ENCODE measurements around the gene ARHGEF10L. TPM values are rescaled to one million over a fixed set of nuclear protein-coding genes. Genes with fewer than 3 reads are reported as not detected.

ARHGEF10L gene
- total RNA-seq, 2 donors from 2014 or later, result 81.4 to 93.1 TPM

GRCh38 chr1:17561247-17561548 is 21.7 kb downstream of the ARHGEF10L start:
- no peaks in the 10 kb centered on the region for H3K9me3 ChIP-seq
- no peak overlapping the region for H3K4me3 ChIP-seq
- DNase-seq (peak in 3 of 4 donors; percentile 35 to 66 (median 62)), ATAC-seq (no peak)
- H3K4me1 ChIP-seq, result peaks cover 80% of the 10 kb centered on the region
- H3K27ac ChIP-seq, result peak overlapping the region; percentile 90 to 97 (median 94)
- no peaks in the 10 kb centered on the region for H3K36me3 ChIP-seq (replicated peaks in 1 of 2; ENCODE audit: insufficient read depth in 1 of 2, low read depth in 2 of 2)
- WGBS, 2 donors, result 52 to 100% methylated on average over 1 to 8 of the region's 8 CpGs
- intact Hi-C loops (cut with DNase I), result no loop called here
- TF ChIP-seq POLR2A (IDR thresholded peaks at IDR 0.05), result no peak
- no peak for TF ChIP-seq CTCF (IDR thresholded peaks at IDR 0.05)
- H3K27me3 ChIP-seq, result no peaks in the 10 kb centered on the region

DNA sequence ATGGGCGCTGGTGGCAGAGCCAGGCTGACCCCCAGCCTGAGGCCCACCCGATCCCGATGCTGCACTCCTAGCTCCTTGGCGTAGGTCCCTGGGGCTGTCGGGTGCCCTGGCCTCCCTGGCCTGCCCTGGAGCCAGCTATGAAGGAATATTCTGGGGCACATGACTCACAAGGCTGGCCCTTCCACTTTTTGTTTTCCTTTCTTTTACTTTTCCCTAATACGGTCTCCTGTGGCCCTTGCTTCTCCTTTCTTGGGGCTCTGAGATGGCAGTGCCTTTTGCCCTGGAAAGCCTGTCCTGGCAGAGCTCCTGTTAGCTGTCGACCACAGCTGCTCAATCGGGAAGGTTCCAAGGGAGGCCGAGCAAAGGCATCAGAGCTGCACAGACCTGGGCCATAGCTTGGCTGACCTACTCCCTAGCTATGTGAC is 22.1 kb downstream of the ARHGEF10L start:
- WGBS, 2 donors, result 16 to 20% methylated on average over 8 to 9 of the region's 9 CpGs
- Histone ChIP-seq H3K27ac (peak overlapping the region; percentile 90 to 97 (median 94)), H3K27me3 (no peaks in the 10 kb centered on the region), H3K36me3 (replicated peaks in 1 of 2; ENCODE audit: insufficient read depth in 1 of 2, low read depth in 2 of 2) (no peaks in the 10 kb centered on the region), H3K4me1 (peaks cover 83% of the 10 kb centered on the region), H3K9me3 (no peaks in the 10 kb centered on the region), H3K4me3 (no peak overlapping the region)
- ATAC-seq (peak; percentile 61), DNase-seq (peak; percentile 78 to 91 (median 89))
- TF ChIP-seq POLR2A (IDR thresholded peaks at IDR 0.05), result no peak
- intact Hi-C loops (cut with DNase I), result no loop called here

DNA sequence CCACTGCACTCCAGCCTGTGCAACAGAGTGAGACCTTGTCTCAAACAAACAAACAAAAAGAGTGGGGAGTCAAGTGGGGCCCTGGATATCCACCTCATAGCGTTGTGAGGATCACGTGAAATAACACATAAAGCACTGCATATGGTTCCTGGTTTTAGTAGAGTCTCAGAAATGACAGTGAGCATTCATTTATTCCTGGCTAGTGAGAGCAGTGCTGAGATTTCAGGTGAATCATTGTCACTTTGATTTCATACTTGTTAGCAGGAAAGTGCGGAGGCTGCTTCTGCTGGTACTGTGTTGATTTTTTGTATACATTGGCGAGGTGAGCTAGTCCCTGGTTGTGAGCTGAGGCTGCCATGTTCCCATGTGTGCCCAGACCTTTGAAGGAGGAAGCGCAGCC is 22.9 kb downstream of the ARHGEF10L start:
- intact Hi-C loops (cut with DNase I), result no loop called here
- peaks cover 91% of the 10 kb centered on the region for H3K4me1 ChIP-seq
- H3K4me3 ChIP-seq, result no peak overlapping the region
- ATAC-seq, result no peak
- no peaks in the 10 kb centered on the region for H3K27me3 ChIP-seq
- peak overlapping the region; percentile 90 to 97 (median 94) for H3K27ac ChIP-seq
- TF ChIP-seq CTCF (IDR thresholded peaks at IDR 0.05) (no peak), POLR2A (IDR thresholded peaks at IDR 0.05) (no peak)
- H3K36me3 ChIP-seq (replicated peaks in 1 of 2; ENCODE audit: insufficient read depth in 1 of 2, low read depth in 2 of 2), result no peaks in the 10 kb centered on the region
- DNase-seq, result no peak
- 92 to 94% methylated on average over 5 of the region's 5 CpGs for WGBS, 2 donors
- no peaks in the 10 kb centered on the region for H3K9me3 ChIP-seq

DNA sequence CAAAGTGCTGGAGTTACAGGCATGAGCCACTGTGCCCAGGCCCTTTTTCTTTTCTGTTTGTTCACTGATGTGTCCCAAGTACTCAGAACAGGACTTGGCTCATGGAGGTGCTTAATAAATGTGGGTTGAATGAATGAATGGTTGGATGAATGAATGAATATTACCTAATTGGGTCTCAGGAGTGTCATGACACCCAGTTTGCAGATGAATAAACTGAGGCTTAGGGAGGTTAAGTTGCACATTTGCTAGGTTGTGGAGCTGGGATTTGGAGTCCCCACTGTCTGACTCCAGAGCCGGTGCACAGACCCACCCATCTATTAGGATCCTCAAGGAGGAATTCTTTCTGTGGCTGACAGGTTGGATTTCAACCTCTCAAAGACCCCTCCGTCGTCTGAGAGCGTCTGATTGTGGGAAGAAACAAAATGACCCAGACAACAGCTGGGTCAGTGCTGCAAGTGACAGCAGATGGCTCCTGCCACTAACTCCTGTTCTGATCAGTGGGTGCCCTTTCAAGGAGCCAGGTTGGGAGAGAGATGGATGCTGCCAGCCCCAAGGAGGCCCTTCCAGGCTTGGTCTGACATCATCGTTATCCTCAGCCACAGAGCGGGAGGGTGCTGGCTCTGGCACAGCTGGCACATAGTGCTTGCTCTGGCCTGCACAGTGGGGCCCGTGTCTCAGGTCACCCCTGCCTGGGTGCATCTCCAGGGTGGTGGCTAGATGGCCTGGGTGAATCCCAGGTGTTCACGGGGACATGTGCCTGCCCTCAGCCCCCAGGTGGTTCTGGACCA is 24.2 kb downstream of the ARHGEF10L start:
- intact Hi-C loops (cut with DNase I), result no loop called here
- no peaks in the 10 kb centered on the region for H3K27me3 ChIP-seq
- H3K9me3 ChIP-seq, result no peaks in the 10 kb centered on the region
- H3K4me3 ChIP-seq, result no peak overlapping the region
- ATAC-seq, result no peak
- peak overlapping the region; percentile 60 to 84 (median 80) for H3K27ac ChIP-seq
- no peak for TF ChIP-seq CTCF (IDR thresholded peaks at IDR 0.05)
- no peak for TF ChIP-seq POLR2A (IDR thresholded peaks at IDR 0.05)
- 68 to 80% methylated on average over 3 to 8 of the region's 8 CpGs for WGBS, 2 donors
- H3K36me3 ChIP-seq (replicated peaks in 1 of 2; ENCODE audit: insufficient read depth in 1 of 2, low read depth in 2 of 2), result no peaks in the 10 kb centered on the region
- peak in 3 of 4 donors; percentile 51 to 67 (median 65) for DNase-seq
- peaks cover 100% of the 10 kb centered on the region for H3K4me1 ChIP-seq

- DNase-seq (peak; percentile 82 to 92 (median 88)), ATAC-seq (peak; percentile 72)
- H3K4me1 ChIP-seq, result peaks cover 100% of the 10 kb centered on the region
- peak overlapping the region; percentile 60 to 84 (median 80) for H3K27ac ChIP-seq
- 35 to 44% methylated on average over 11 to 16 of the region's 16 CpGs for WGBS, 2 donors
- no peaks in the 10 kb centered on the region for H3K36me3 ChIP-seq (replicated peaks in 1 of 2; ENCODE audit: insufficient read depth in 1 of 2, low read depth in 2 of 2)
- H3K9me3 ChIP-seq, result no peaks in the 10 kb centered on the region
- no peak overlapping the region for H3K4me3 ChIP-seq
- H3K27me3 ChIP-seq, result no peaks in the 10 kb centered on the region
- intact Hi-C loops (cut with DNase I), result no loop called here
- TF ChIP-seq POLR2A (IDR thresholded peaks at IDR 0.05), result no peak
- no peak for TF ChIP-seq CTCF (IDR thresholded peaks at IDR 0.05)
Measured at GRCh38 chr1:17564458-17565393, 25.2 kb downstream of the ARHGEF10L start.
